Measurements from ENCODE around the gene CYP27C1.

The CYP27C1 gene

GRCh38 chr2:127169066-127169660, 50.9 kb downstream of the CYP27C1 start:
- TF ChIP-seq, protein P1, sequence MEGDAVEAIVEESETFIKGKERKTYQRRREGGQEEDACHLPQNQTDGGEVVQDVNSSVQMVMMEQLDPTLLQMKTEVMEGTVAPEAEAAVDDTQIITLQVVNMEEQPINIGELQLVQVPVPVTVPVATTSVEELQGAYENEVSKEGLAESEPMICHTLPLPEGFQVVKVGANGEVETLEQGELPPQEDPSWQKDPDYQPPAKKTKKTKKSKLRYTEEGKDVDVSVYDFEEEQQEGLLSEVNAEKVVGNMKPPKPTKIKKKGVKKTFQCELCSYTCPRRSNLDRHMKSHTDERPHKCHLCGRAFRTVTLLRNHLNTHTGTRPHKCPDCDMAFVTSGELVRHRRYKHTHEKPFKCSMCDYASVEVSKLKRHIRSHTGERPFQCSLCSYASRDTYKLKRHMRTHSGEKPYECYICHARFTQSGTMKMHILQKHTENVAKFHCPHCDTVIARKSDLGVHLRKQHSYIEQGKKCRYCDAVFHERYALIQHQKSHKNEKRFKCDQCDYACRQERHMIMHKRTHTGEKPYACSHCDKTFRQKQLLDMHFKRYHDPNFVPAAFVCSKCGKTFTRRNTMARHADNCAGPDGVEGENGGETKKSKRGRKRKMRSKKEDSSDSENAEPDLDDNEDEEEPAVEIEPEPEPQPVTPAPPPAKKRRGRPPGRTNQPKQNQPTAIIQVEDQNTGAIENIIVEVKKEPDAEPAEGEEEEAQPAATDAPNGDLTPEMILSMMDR (IDR thresholded peaks at IDR 0.05) = no peak

GRCh38 chr2:127166231-127166860, 53.8 kb downstream of the CYP27C1 start:
- TF ChIP-seq, protein P1 (IDR thresholded peaks at IDR 0.05) = no peak

- TF ChIP-seq, protein P1 (IDR thresholded peaks at IDR 0.05) = no peak
Observed at GRCh38 chr2:127165539-127165935, 54.6 kb downstream of the CYP27C1 start.

DNA sequence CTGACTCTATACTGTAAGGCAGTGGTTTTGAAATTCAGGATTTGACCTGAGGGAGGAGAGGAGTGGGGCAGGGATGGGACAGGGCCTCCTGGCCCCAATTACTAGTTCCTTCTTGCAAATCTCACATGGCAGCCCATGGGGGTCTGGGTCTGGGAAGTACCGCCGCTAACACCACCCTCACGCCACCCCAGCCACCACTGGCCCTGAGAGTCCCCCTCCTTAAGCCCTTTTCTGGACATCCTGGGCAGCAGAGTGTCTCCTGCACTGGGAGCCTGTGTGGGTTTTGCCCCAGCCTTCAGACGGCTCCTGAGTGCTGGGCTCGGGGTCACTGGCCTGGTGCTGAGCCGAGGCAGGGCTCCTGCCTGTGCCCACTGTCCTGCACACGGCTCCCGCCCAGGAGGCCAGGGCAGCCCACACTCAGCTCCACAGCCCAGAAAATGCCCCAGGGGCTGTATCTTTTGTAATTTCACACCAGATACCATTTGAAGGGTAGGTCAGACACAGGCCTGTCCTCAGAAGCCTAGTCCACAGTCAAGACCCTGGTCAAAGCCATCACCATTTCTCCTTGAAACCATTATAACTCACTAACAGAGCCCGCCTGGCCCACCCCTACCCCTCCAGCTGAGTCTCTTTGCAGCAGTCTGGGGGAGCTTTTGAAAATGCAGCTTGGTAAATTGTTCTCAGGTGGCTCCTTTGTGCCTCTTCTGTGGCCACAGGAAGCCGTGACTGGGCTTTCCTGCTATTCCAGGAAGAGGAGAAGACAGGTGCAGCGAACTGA, 55.1 kb downstream of the CYP27C1 start:
- TF ChIP-seq, protein P1 (IDR thresholded peaks at IDR 0.05) = no peak

- TF ChIP-seq, protein P1 (IDR thresholded peaks at IDR 0.05) = no peak
Observed at GRCh38 chr2:127163921-127164320, 56.2 kb downstream of the CYP27C1 start.

DNA sequence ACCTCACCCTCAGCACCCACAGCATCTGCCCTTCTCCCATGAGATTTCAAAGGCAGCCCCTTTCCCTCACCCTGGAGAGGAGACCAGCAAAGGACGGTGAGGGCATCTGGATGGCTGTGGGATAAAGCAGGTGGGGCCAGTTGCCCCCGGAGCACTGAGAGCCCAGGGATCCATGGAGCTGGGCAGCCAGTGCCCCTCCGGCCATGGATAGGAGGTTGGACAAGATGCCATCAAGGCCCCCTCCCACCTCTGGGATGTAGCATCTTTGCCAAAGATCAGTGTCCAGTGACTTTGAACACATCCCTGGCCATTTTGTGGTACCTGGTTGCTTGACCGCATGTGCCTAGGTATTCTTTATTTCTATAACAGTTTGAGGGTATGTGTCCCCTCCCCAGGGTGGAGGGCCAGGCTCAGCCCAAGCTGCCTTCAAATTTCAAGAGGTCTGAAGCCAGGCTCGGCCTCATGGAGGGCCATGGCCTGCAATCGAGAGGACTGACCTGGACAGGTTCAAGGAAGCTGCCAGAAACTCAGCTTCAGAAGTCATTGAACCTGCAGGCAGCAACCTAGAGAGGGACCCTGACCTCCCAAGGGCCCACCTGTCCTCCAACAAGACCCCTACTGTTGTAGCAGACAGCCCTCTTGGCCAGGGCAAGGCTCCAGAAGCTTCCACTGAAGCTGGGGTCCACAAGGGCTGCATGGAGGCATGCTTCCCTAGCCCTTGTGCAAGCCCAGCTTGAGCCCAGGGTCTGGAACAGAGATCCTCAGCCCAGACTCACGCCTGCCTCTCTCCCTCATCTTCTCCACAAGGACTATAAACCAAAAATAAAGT, 57.6 kb downstream of the CYP27C1 start:
- TF ChIP-seq, protein P1 (IDR thresholded peaks at IDR 0.05) = no peak
